BLaER1 (cell line): Measurements from ENCODE around the gene TRIP6.

Source experiments
- H3K27ac ChIP-seq: shearing (Covaris generic); formaldehyde crosslinking; 2 replicates; pipeline ENCODE4 v1.8.1; 2022
- H3K27me3 ChIP-seq: shearing (Covaris generic); formaldehyde crosslinking; 2 replicates; pipeline ENCODE4 v1.8.1; 2022
- H3K36me3 ChIP-seq: shearing (Covaris generic); formaldehyde crosslinking; 2 replicates; pipeline ENCODE4 v1.8.1; 2022
- H3K4me1 ChIP-seq: shearing (Covaris generic); formaldehyde crosslinking; 2 replicates; pipeline ENCODE4 v1.8.1; 2022
- H3K4me2 ChIP-seq: shearing (Covaris generic); formaldehyde crosslinking; 2 replicates; pipeline ENCODE4 v1.8.1; 2022
- H3K4me3 ChIP-seq: shearing (Covaris generic); formaldehyde crosslinking; 2 replicates; pipeline ENCODE4 v1.8.1; 2022
- H3K9ac ChIP-seq: shearing (Covaris generic); formaldehyde crosslinking; 2 replicates; pipeline ENCODE4 v1.8.1; 2022
- H3K9me3 ChIP-seq: shearing (Covaris generic); formaldehyde crosslinking; 2 replicates; pipeline ENCODE4 v1.8.1; 2022
- H4K20me1 ChIP-seq: shearing (Covaris generic); formaldehyde crosslinking; 2 replicates; pipeline ENCODE4 v1.8.1; 2022
- Cebpa-rat ChIP-seq: shearing (Covaris generic); IDR thresholded peaks from 2 replicates; pipeline ENCODE4 v1.8.1; 2022

Gene TRIP6

GRCh38 chr7:100882785-100883526, 15.8 kb downstream of the TRIP6 start:
- no peak overlapping the region for H3K4me3 ChIP-seq
- H3K36me3 ChIP-seq, result peaks cover 97% of the 10 kb centered on the region
- peak overlapping the region; percentile 99 for H3K4me2 ChIP-seq
- no peaks in the 10 kb centered on the region for H3K9me3 ChIP-seq
- peaks cover 98% of the 10 kb centered on the region for H4K20me1 ChIP-seq
- no peak for TF ChIP-seq Cebpa-rat
- no peaks in the 10 kb centered on the region for H3K27me3 ChIP-seq
- peak overlapping the region; percentile 57 for H3K27ac ChIP-seq
- H3K4me1 ChIP-seq, result peaks cover 90% of the 10 kb centered on the region
- H3K9ac ChIP-seq, result peak overlapping the region; percentile 64

- no peak for TF ChIP-seq Cebpa-rat
- H3K9ac ChIP-seq, result peak overlapping the region; percentile 65
- H3K36me3 ChIP-seq, result peaks cover 88% of the 10 kb centered on the region
- H3K27me3 ChIP-seq, result no peaks in the 10 kb centered on the region
- H3K4me2 ChIP-seq, result peak overlapping the region; percentile 99
- no peaks in the 10 kb centered on the region for H3K9me3 ChIP-seq
- peaks cover 83% of the 10 kb centered on the region for H3K4me1 ChIP-seq
- H4K20me1 ChIP-seq, result peaks cover 91% of the 10 kb centered on the region
- H3K4me3 ChIP-seq, result peak overlapping the region; percentile 26; the same call in 1 of the 2 replicates
- H3K27ac ChIP-seq, result peak overlapping the region; percentile 8
Measured at GRCh38 chr7:100884736-100885439, 17.7 kb downstream of the TRIP6 start.

GRCh38 chr7:100885440-100886141, 18.4 kb downstream of the TRIP6 start:
- Histone ChIP-seq H3K27me3 (peaks cover 3% of the 10 kb centered on the region), H4K20me1 (peaks cover 84% of the 10 kb centered on the region), H3K36me3 (peaks cover 80% of the 10 kb centered on the region), H3K9ac (peak overlapping the region; percentile 65), H3K4me2 (peak overlapping the region; percentile 99), H3K4me1 (peaks cover 84% of the 10 kb centered on the region), H3K27ac (peak overlapping the region; percentile 8), H3K4me3 (peak overlapping the region; percentile 26; the same call in 1 of the 2 replicates), H3K9me3 (no peaks in the 10 kb centered on the region)
- no peak for TF ChIP-seq Cebpa-rat

GRCh38 chr7:100886142-100886935, 19.2 kb downstream of the TRIP6 start:
- TF ChIP-seq Cebpa-rat, result no peak
- H4K20me1 ChIP-seq, result peaks cover 77% of the 10 kb centered on the region
- H3K4me3 ChIP-seq, result peak overlapping the region; percentile 93
- H3K9me3 ChIP-seq, result no peaks in the 10 kb centered on the region
- peaks cover 90% of the 10 kb centered on the region for H3K4me1 ChIP-seq
- peak overlapping the region; percentile 68 for H3K27ac ChIP-seq
- H3K36me3 ChIP-seq, result peaks cover 73% of the 10 kb centered on the region
- H3K4me2 ChIP-seq, result peak overlapping the region; percentile 99
- peak overlapping the region; percentile 65 for H3K9ac ChIP-seq
- H3K27me3 ChIP-seq, result peaks cover 10% of the 10 kb centered on the region

- Histone ChIP-seq H3K4me2 (peak overlapping the region; percentile 99), H3K4me3 (peak overlapping the region; percentile 93), H3K9ac (peak overlapping the region; percentile 16; the same call in 1 of the 2 replicates)
Measured at GRCh38 chr7:100886936-100887515, 19.8 kb downstream of the TRIP6 start.

GRCh38 chr7:100887516-100888290, 20.5 kb downstream of the TRIP6 start:
- Histone ChIP-seq H3K9ac (peak overlapping the region; percentile 94), H3K4me1 (peaks cover 78% of the 10 kb centered on the region), H3K36me3 (peaks cover 59% of the 10 kb centered on the region), H3K9me3 (no peaks in the 10 kb centered on the region), H3K4me3 (peak overlapping the region; percentile 93), H3K4me2 (peak overlapping the region; percentile 99), H3K27ac (peak overlapping the region; percentile 97), H4K20me1 (peaks cover 63% of the 10 kb centered on the region), H3K27me3 (peaks cover 24% of the 10 kb centered on the region)
- TF ChIP-seq Cebpa-rat, result no peak

More at GRCh38 chr7:100886936-100887515, 19.8 kb downstream of the TRIP6 start:
- peaks cover 17% of the 10 kb centered on the region for H3K27me3 ChIP-seq
- H3K9me3 ChIP-seq, result no peaks in the 10 kb centered on the region
- TF ChIP-seq Cebpa-rat, result no peak
- peaks cover 70% of the 10 kb centered on the region for H4K20me1 ChIP-seq
- peak overlapping the region; percentile 68 for H3K27ac ChIP-seq
- peaks cover 83% of the 10 kb centered on the region for H3K4me1 ChIP-seq
- H3K36me3 ChIP-seq, result peaks cover 66% of the 10 kb centered on the region

GRCh38 chr7:100888291-100888987, 21.3 kb downstream of the TRIP6 start:
- Histone ChIP-seq H3K36me3 (peaks cover 52% of the 10 kb centered on the region), H3K9ac (peak overlapping the region; percentile 94), H4K20me1 (peaks cover 56% of the 10 kb centered on the region), H3K4me3 (peak overlapping the region; percentile 93), H3K27me3 (peaks cover 31% of the 10 kb centered on the region), H3K4me2 (peak overlapping the region; percentile 99), H3K9me3 (no peaks in the 10 kb centered on the region), H3K27ac (peak overlapping the region; percentile 97), H3K4me1 (peaks cover 78% of the 10 kb centered on the region)
- no peak for TF ChIP-seq Cebpa-rat
